ENCODE data around the gene RPS6KB1. TPM values are rescaled to one million over a fixed set of nuclear protein-coding genes. Genes with fewer than 3 reads are reported as not detected.

RPS6KB1 gene
- total and polyA plus RNA-seq, 2 of the 8 experiments (the other 6 are each of a cell fraction or from before 2014, with no cell fraction given), result 3.4 to 28.4 TPM

DNA sequence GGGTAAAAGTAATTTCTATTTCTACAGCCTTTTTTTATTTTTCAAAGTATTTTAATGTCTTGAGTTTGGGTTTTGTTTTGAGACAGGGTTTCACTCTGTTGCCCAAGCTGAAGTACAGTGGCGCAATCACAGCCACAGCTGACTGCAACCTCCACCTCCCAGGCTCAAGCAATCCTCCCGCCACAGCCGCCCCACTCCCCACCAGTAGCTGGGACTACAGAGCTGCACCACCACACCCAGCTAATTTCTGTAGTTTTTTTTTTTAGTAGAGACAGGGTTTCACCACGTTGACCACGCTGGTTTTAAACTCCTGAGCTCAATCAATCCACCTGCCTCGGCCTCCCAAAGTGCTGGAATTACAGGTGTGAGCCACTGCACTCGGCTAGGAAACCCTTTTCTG, 44.1 kb upstream of the RPS6KB1 start:
- no peak overlapping the region for H3K14ac ChIP-seq (ENCODE audit: insufficient read length)
- H3K79me2 ChIP-seq (ENCODE audit: control insufficient read depth in 1 of 2, insufficient read depth in 2 of 2, low read length in 2 of 2), result no peaks in the 10 kb centered on the region
- DNase-seq (ENCODE audit: low read depth in 1 of 2, low spot score in 2 of 2), result no peak
- H4K5ac ChIP-seq (ENCODE audit: insufficient read length, low read depth, low read length), result no peak overlapping the region
- H2BK12ac ChIP-seq (ENCODE audit: low read depth, low read length), result no peak overlapping the region
- H3K79me1 ChIP-seq (ENCODE audit: low read depth, low read length), result no peaks in the 10 kb centered on the region
- H3K4me3 ChIP-seq (ENCODE audit: extremely low read depth in 1 of 4, insufficient read depth in 2 of 4, low read depth in 3 of 4, low read length in 4 of 4), result no peak overlapping the region
- no peaks in the 10 kb centered on the region for H3K9me3 ChIP-seq (ENCODE audit: insufficient read depth in 2 of 2, low read depth in 1 of 2, low read length in 1 of 2)
- H2BK120ac ChIP-seq (replicated peaks; ENCODE audit: low read depth, low read length), result no peak overlapping the region
- no peaks in the 10 kb centered on the region for H3K27me3 ChIP-seq (replicated peaks in 1 of 4; ENCODE audit: control insufficient read depth in 3 of 4, extremely low read depth in 1 of 4, insufficient read depth in 3 of 4, low read length in 3 of 4)
- H2BK15ac ChIP-seq (ENCODE audit: low read length), result no peak overlapping the region
- no peak overlapping the region for H4K91ac ChIP-seq (replicated peaks; ENCODE audit: insufficient read length, low read length)
- no peak overlapping the region for H2AK5ac ChIP-seq (ENCODE audit: low read depth, low read length)
- H2BK5ac ChIP-seq (ENCODE audit: low read depth, low read length), result no peak overlapping the region
- 82% methylated on average over 7 of the region's 7 CpGs; no CpG with 5 or more reads in 1 of the 2 experiments for WGBS, 2 experiments (ENCODE audit: extremely low coverage in 1 of 2, insufficient coverage in 1 of 2, insufficient read length in 1 of 2, insufficient replicate concordance in 2 of 2, low coverage in 1 of 2, low lambda C conversion rate in 2 of 2, missing lambda C conversion rate in 1 of 2)
- H3K27ac ChIP-seq (ENCODE audit: low read depth, low read length), result no peak overlapping the region
- H3K23ac ChIP-seq (ENCODE audit: insufficient read length), result no peak overlapping the region
- H3K4me2 ChIP-seq (ENCODE audit: insufficient read depth in 1 of 2, low read depth in 2 of 2, low read length in 2 of 2), result no peak overlapping the region
- H3K56ac ChIP-seq (replicated peaks; ENCODE audit: insufficient read length, low read depth, low read length), result no peak overlapping the region
- FAIRE-seq, result no peak
- no peak for TF ChIP-seq BRCA1 (IDR thresholded peaks at IDR 0.05; ENCODE audit: low read depth, low read length)
- no peak for TF ChIP-seq EZH2 (IDR thresholded peaks at IDR 0.05; ENCODE audit: low read depth, low read length, severe bottlenecking)
- TF ChIP-seq, protein P1, sequence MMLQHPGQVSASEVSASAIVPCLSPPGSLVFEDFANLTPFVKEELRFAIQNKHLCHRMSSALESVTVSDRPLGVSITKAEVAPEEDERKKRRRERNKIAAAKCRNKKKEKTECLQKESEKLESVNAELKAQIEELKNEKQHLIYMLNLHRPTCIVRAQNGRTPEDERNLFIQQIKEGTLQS (IDR thresholded peaks at IDR 0.05; ENCODE audit: insufficient read depth, low read depth, low read length), result no peak
- TF ChIP-seq ZNF274 (IDR thresholded peaks at IDR 0.05; ENCODE audit: borderline replicate concordance, extremely low read depth, low read length), result no peak
- no peak for TF ChIP-seq POLR2AphosphoS5 (IDR thresholded peaks at IDR 0.05; ENCODE audit: low read depth, low read length)
- no peak overlapping the region for H2AFZ ChIP-seq (ENCODE audit: low read length)
- POLR2A ChIA-PET (ENCODE audit: partially characterized antibody), result interaction anchor here (1.4 kb wide), 1 partner anchor 75 kb away, joined by 3 read pairs; no protein-coding TSS in a partner anchor
- no peak overlapping the region for H4K8ac ChIP-seq (ENCODE audit: extremely low read depth, insufficient read depth, low read length)
- H3K4me1 ChIP-seq (replicated peaks in 1 of 4; ENCODE audit: control insufficient read depth in 3 of 4, insufficient read depth in 4 of 4, low read length in 3 of 4), result peaks cover 7 to 15% (median 11%) of the 10 kb centered on the region in 4 experiments; a peak in 6 of 7 replicates
- CTCF ChIA-PET (ENCODE audit: partially characterized antibody), result interaction anchor here (0.8 to 2.2 kb wide), 3 partner anchors 9 to 95 kb away, joined by 3 to 8 read pairs (median 3); no protein-coding TSS in a partner anchor
- H3K9ac ChIP-seq (replicated peaks in 1 of 4; ENCODE audit: extremely low read depth in 1 of 4, low read depth in 3 of 4, low read length in 3 of 4), result no peak overlapping the region
- H3K18ac ChIP-seq (ENCODE audit: extremely low read depth, low read length), result no peak overlapping the region
- no peaks in the 10 kb centered on the region for H3K36me3 ChIP-seq (ENCODE audit: control insufficient read depth in 2 of 4, insufficient read depth in 4 of 4, low read length in 3 of 4)
- H3K23me2 ChIP-seq (ENCODE audit: low read depth, low read length), result no peaks in the 10 kb centered on the region
- H4K20me1 ChIP-seq (replicated peaks in 1 of 2; ENCODE audit: control insufficient read depth in 1 of 2, insufficient read depth in 2 of 2, low read length in 2 of 2), result no peaks in the 10 kb centered on the region
- no peak overlapping the region for H3K4ac ChIP-seq (replicated peaks; ENCODE audit: insufficient read length, low read depth, low read length)
- H2BK20ac ChIP-seq (ENCODE audit: low read length), result no peak overlapping the region

Data from H1 (cell line).